ENCODE data around the gene ZSWIM1. TPM values are rescaled to one million over a fixed set of nuclear protein-coding genes. Genes with fewer than 3 reads are reported as not detected.

Gene ZSWIM1
- total and polyA plus RNA-seq, 8 donors = 1.7 to 13.4 (median 3.5) TPM

GRCh38 chr20:45861221-45862075 lies 19.6 kb upstream of the ZSWIM1 start:
- DNase-seq = peak; percentile 40 to 41
- Histone ChIP-seq H3K27ac (peak overlapping the region in 2 of 5 donors; percentile 30 to 38), H3K27me3 (no peaks in the 10 kb centered on the region), H3K9me3 (no peaks in the 10 kb centered on the region), H3K36me3 (no peaks in the 10 kb centered on the region), H3K4me3 (no peak overlapping the region), H3K4me1 (peaks cover 9 to 33% (median 23%) of the 10 kb centered on the region in 4 donors)
- 66 to 78% (median 74%) methylated on average over 7 of the region's 7 CpGs for WGBS, 5 donors
- TF ChIP-seq CTCF (IDR thresholded peaks at IDR 0.05) (no peak), POLR2AphosphoS5 (IDR thresholded peaks at IDR 0.05) (peak in 1 of 3 donors; percentile 12), EP300 (IDR thresholded peaks at IDR 0.05) (no peak)
- intact Hi-C loops (cut with DNase I; ENCODE audit: low total_unique reads) = no loop called here

- no peak for DNase-seq
- Histone ChIP-seq H3K4me3 (no peak overlapping the region), H3K27me3 (no peaks in the 10 kb centered on the region), H3K4me1 (peaks cover 7 to 24% (median 7%) of the 10 kb centered on the region in 4 donors), H3K27ac (no peak overlapping the region), H3K9me3 (no peaks in the 10 kb centered on the region), H3K36me3 (no peaks in the 10 kb centered on the region)
- TF ChIP-seq CTCF (IDR thresholded peaks at IDR 0.05) (no peak), POLR2AphosphoS5 (IDR thresholded peaks at IDR 0.05) (no peak), POLR2A (IDR thresholded peaks at IDR 0.05) (no peak), EP300 (IDR thresholded peaks at IDR 0.05) (no peak)
- intact Hi-C loops (cut with DNase I; ENCODE audit: low total_unique reads) = no loop called here
- 81 to 92% (median 88%) methylated on average over 7 of the region's 7 CpGs for WGBS, 5 donors
These were observed 17.2 kb upstream of the ZSWIM1 start for GRCh38 chr20:45863543-45864470.

- intact Hi-C loops (cut with DNase I; ENCODE audit: low total_unique reads) = no loop called here
- Histone ChIP-seq H3K9me3 (no peaks in the 10 kb centered on the region), H3K27ac (no peak overlapping the region), H3K4me1 (peaks cover under 1 to 8% (median 5%) of the 10 kb centered on the region in 4 donors), H3K27me3 (no peaks in the 10 kb centered on the region), H3K36me3 (no peaks in the 10 kb centered on the region), H3K4me3 (no peak overlapping the region)
- TF ChIP-seq POLR2A (IDR thresholded peaks at IDR 0.05) = no peak
- no peak for TF ChIP-seq CTCF (IDR thresholded peaks at IDR 0.05)
- no peak for TF ChIP-seq POLR2AphosphoS5 (IDR thresholded peaks at IDR 0.05)
- TF ChIP-seq EP300 (IDR thresholded peaks at IDR 0.05) = no peak
- DNase-seq = no peak
- 92 to 98% (median 96%) methylated on average over 5 of the region's 5 CpGs for WGBS, 5 donors
These were observed 14.6 kb upstream of the ZSWIM1 start for GRCh38 chr20:45866454-45866853.

GRCh38 chr20:45867136-45867818 lies 13.8 kb upstream of the ZSWIM1 start:
- no peak overlapping the region for H3K4me3 ChIP-seq
- 73 to 81% (median 78%) methylated on average over 6 of the region's 6 CpGs for WGBS, 5 donors
- H3K36me3 ChIP-seq = no peaks in the 10 kb centered on the region
- TF ChIP-seq POLR2A (IDR thresholded peaks at IDR 0.05) = no peak
- TF ChIP-seq EP300 (IDR thresholded peaks at IDR 0.05) = no peak
- no peak for TF ChIP-seq CTCF (IDR thresholded peaks at IDR 0.05)
- no peak for TF ChIP-seq POLR2AphosphoS5 (IDR thresholded peaks at IDR 0.05)
- peaks cover 0 to 8% (median 3%) of the 10 kb centered on the region in 4 donors for H3K4me1 ChIP-seq
- peak overlapping the region in 1 of 5 donors; percentile 2 for H3K27ac ChIP-seq
- H3K27me3 ChIP-seq = no peaks in the 10 kb centered on the region
- intact Hi-C loops (cut with DNase I; ENCODE audit: low total_unique reads) = no loop called here
- H3K9me3 ChIP-seq = no peaks in the 10 kb centered on the region
- DNase-seq = no peak

Data from stomach (tissue), 9 donors.